Neural cell (in vitro differentiated cells): ENCODE measurements around the gene TBC1D9B. TPM values are rescaled to one million over a fixed set of nuclear protein-coding genes. Genes with fewer than 3 reads are reported as not detected.

Source experiments
- H2AFZ ChIP-seq: fragments of 200-600, 300-800 bp; sonication (generic), shearing (Covaris generic); 2 replicates; pipeline ENCODE4 v1.6.0; 2014; ENCODE audit warnings: low read depth, mild to moderate bottlenecking, antibody characterized with exemption, low read length, moderate library complexity
- H3F3A ChIP-seq: fragments of 200-600 bp; shearing (Covaris generic); 2 replicates; pipeline ENCODE4 v1.6.1; 2016; ENCODE audit warnings: mild to moderate bottlenecking, moderate library complexity, mixed read lengths, antibody characterized with exemption, low read length; ENCODE audit not compliant: insufficient read depth, poor library complexity, severe bottlenecking
- H3K27ac ChIP-seq: fragments of 200-600, 300-800 bp; sonication (generic), shearing (Covaris generic); 2 replicates; pipeline ENCODE4 v1.5.1; 2014; ENCODE audit warnings: mild to moderate bottlenecking, low read length, moderate library complexity
- H3K27me3 ChIP-seq: fragments of 300-800, 200-600 bp; sonication (generic), shearing (Covaris generic); 2 replicates; pipeline ENCODE4 v1.6.0; 2014; ENCODE audit warnings: mild to moderate bottlenecking, low read depth, low read length, moderate library complexity; ENCODE audit not compliant: insufficient read depth
- H3K36me3 ChIP-seq: fragments of 300-800, 200-600 bp; sonication (generic), shearing (Covaris generic); 2 replicates; pipeline ENCODE4 v1.5.1; 2014; ENCODE audit warnings: mild to moderate bottlenecking, antibody characterized with exemption, low read length, moderate library complexity; ENCODE audit not compliant: insufficient read depth
- H3K4me2 ChIP-seq: fragments of 300-800, 200-600 bp; sonication (generic), shearing (Covaris generic); 2 replicates; pipeline ENCODE4 v1.6.0; 2014; ENCODE audit warnings: mild to moderate bottlenecking, low read length
- H3K4me3 ChIP-seq: fragments of 300-800, 200-600 bp; sonication (generic), shearing (Covaris generic); 2 replicates; pipeline ENCODE4 v1.5.1; 2014; ENCODE audit warnings: mild to moderate bottlenecking, low read length, moderate library complexity
- H3K79me2 ChIP-seq: fragments of 200-600 bp; shearing (Covaris generic); replicated peaks from 2 replicates; pipeline ENCODE4 v1.6.0; 2014; ENCODE audit warnings: mild to moderate bottlenecking, low read length, moderate library complexity; ENCODE audit not compliant: insufficient read depth
- H3K9ac ChIP-seq: fragments of 300-800, 200-600 bp; sonication (generic), shearing (Covaris generic); 2 replicates; pipeline ENCODE4 v1.6.1; 2016; ENCODE audit warnings: mild to moderate bottlenecking, low read length, mixed read lengths
- H3K9me2 ChIP-seq: fragments of 200-600 bp; shearing (Covaris generic); 2 replicates; pipeline ENCODE4 v1.6.1; 2016; ENCODE audit warnings: mild to moderate bottlenecking, low read length, mixed read lengths; ENCODE audit not compliant: insufficient read depth
- H3K9me3 ChIP-seq: fragments of 200-600, 300-800 bp; sonication (generic), shearing (Covaris generic); 2 replicates; pipeline ENCODE4 v1.6.1; 2016; ENCODE audit warnings: mild to moderate bottlenecking, mixed run types, low read length, moderate library complexity, mixed read lengths
- H4K20me1 ChIP-seq: fragments of 200-600 bp; shearing (Covaris generic); 2 replicates; pipeline ENCODE4 v1.6.1; 2016; ENCODE audit warnings: mild to moderate bottlenecking, mixed run types; ENCODE audit not compliant: insufficient read depth
- EP300 ChIP-seq: fragments of 450-650 bp; conservative IDR thresholded peaks from 2 replicates; pipeline ENCODE4 v1.6.1; 2014; ENCODE audit warnings: antibody characterized with exemption, mild to moderate bottlenecking, moderate library complexity; ENCODE audit not compliant: poor library complexity, severe bottlenecking
- EZH2 ChIP-seq: fragments of 200-600, 300-800 bp; shearing (Covaris generic), sonication (generic); IDR thresholded peaks from 2 replicates; pipeline ENCODE4 v1.6.1; 2014; ENCODE audit warnings: antibody characterized with exemption, low read length, borderline replicate concordance, mild to moderate bottlenecking; ENCODE audit not compliant: insufficient read depth, poor library complexity, severe bottlenecking
- MXI1 ChIP-seq: fragments of 450-650 bp; conservative IDR thresholded peaks from 2 replicates; pipeline ENCODE4 v1.6.1; 2014; ENCODE audit warnings: antibody characterized with exemption, mild to moderate bottlenecking; ENCODE audit not compliant: poor library complexity, severe bottlenecking
- POLR2AphosphoS5 ChIP-seq: IDR thresholded peaks from 2 replicates; pipeline ENCODE4 v1.6.1; 2012
- RAD21 ChIP-seq: fragments of 450-650 bp; conservative IDR thresholded peaks from 2 replicates; pipeline ENCODE4 v1.6.1; 2014; ENCODE audit warnings: antibody characterized with exemption, mild to moderate bottlenecking, moderate library complexity
- SMC3 ChIP-seq: fragments of 450-650 bp; conservative IDR thresholded peaks from 2 replicates; pipeline ENCODE4 v1.6.1; 2014; ENCODE audit warnings: antibody characterized with exemption, mild to moderate bottlenecking, moderate library complexity; ENCODE audit not compliant: poor library complexity
- TAF1 ChIP-seq: IDR thresholded peaks from 2 replicates; pipeline ENCODE4 v1.6.1; 2012; ENCODE audit warnings: low read depth
- polyA plus RNA-seq: library from polyadenylated mRNA; depleted of rRNA; stranded (reverse); fragments of >200 nt; gene quantifications from 2 replicates; pipeline ENCODE4 v1.2.3, GENCODE V29; 2014
- TF ChIP-seq, protein P1 (sequence below): IDR thresholded peaks from 2 replicates; pipeline ENCODE4 v1.6.1; 2012; ENCODE audit warnings: borderline replicate concordance
- TF ChIP-seq, protein P2 (sequence below): fragments of 450-650 bp; IDR thresholded peaks from 2 replicates; pipeline ENCODE4 v1.5.1; 2014; ENCODE audit warnings: antibody characterized with exemption, mild to moderate bottlenecking, moderate library complexity; ENCODE audit not compliant: poor library complexity, severe bottlenecking

TBC1D9B gene
- polyA plus RNA-seq, 1 donor from 2014 or later: 50.7 TPM

DNA sequence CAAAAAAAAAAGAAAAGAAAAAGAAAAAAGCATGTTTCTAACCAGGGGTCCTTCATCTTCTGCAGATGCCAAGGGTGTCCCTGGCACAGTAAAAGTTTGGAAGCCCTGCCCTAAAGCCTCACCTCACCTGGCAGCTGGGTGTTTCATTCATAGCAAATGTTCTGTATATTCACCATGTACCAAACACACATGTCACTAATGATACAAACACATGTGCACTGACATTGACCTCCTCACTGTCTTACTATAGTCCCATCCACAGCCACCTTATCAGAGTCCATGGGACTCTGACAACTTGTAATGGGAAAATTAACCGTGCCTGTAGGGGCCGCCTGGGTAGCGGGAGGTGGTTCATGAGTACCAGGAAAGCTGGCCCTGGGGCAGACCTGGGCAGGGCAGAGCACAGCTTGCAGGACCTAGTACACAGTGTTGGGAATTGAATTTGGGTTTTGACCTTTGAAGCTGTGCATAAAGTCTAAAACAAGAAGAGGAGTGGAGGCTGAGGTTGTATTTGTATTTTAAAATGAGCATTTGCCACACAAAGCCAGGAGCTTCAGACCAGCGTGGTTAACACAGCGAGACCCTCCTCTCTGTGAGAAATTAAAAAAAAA is 94.6 kb downstream of the TBC1D9B start:
- Histone ChIP-seq H3K9ac (no peak overlapping the region), H3F3A (no peaks in the 10 kb centered on the region), H3K9me3 (no peaks in the 10 kb centered on the region), H3K4me2 (no peak overlapping the region), H3K36me3 (no peaks in the 10 kb centered on the region), H2AFZ (no peak overlapping the region), H3K27me3 (peaks cover 4% of the 10 kb centered on the region), H3K4me3 (no peak overlapping the region), H4K20me1 (no peaks in the 10 kb centered on the region), H3K27ac (no peak overlapping the region), H3K9me2 (no peaks in the 10 kb centered on the region), H3K79me2 (peaks cover 3% of the 10 kb centered on the region)
- no peak for TF ChIP-seq TAF1
- TF ChIP-seq, protein P1, sequence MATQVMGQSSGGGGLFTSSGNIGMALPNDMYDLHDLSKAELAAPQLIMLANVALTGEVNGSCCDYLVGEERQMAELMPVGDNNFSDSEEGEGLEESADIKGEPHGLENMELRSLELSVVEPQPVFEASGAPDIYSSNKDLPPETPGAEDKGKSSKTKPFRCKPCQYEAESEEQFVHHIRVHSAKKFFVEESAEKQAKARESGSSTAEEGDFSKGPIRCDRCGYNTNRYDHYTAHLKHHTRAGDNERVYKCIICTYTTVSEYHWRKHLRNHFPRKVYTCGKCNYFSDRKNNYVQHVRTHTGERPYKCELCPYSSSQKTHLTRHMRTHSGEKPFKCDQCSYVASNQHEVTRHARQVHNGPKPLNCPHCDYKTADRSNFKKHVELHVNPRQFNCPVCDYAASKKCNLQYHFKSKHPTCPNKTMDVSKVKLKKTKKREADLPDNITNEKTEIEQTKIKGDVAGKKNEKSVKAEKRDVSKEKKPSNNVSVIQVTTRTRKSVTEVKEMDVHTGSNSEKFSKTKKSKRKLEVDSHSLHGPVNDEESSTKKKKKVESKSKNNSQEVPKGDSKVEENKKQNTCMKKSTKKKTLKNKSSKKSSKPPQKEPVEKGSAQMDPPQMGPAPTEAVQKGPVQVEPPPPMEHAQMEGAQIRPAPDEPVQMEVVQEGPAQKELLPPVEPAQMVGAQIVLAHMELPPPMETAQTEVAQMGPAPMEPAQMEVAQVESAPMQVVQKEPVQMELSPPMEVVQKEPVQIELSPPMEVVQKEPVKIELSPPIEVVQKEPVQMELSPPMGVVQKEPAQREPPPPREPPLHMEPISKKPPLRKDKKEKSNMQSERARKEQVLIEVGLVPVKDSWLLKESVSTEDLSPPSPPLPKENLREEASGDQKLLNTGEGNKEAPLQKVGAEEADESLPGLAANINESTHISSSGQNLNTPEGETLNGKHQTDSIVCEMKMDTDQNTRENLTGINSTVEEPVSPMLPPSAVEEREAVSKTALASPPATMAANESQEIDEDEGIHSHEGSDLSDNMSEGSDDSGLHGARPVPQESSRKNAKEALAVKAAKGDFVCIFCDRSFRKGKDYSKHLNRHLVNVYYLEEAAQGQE: no peak
- TF ChIP-seq, protein P2, sequence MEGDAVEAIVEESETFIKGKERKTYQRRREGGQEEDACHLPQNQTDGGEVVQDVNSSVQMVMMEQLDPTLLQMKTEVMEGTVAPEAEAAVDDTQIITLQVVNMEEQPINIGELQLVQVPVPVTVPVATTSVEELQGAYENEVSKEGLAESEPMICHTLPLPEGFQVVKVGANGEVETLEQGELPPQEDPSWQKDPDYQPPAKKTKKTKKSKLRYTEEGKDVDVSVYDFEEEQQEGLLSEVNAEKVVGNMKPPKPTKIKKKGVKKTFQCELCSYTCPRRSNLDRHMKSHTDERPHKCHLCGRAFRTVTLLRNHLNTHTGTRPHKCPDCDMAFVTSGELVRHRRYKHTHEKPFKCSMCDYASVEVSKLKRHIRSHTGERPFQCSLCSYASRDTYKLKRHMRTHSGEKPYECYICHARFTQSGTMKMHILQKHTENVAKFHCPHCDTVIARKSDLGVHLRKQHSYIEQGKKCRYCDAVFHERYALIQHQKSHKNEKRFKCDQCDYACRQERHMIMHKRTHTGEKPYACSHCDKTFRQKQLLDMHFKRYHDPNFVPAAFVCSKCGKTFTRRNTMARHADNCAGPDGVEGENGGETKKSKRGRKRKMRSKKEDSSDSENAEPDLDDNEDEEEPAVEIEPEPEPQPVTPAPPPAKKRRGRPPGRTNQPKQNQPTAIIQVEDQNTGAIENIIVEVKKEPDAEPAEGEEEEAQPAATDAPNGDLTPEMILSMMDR: no peak
- TF ChIP-seq SMC3: no peak
- TF ChIP-seq POLR2AphosphoS5: no peak
- no peak for TF ChIP-seq EZH2
- no peak for TF ChIP-seq EP300
- no peak for TF ChIP-seq MXI1
- no peak for TF ChIP-seq RAD21

- TF ChIP-seq SMC3 (no peak), TAF1 (no peak), RAD21 (no peak), POLR2AphosphoS5 (no peak), MXI1 (no peak), EP300 (no peak), EZH2 (no peak)
- TF ChIP-seq, protein P2: no peak
- TF ChIP-seq, protein P1: no peak
- Histone ChIP-seq H3K79me2 (peaks cover 7% of the 10 kb centered on the region), H2AFZ (no peak overlapping the region)
Measured at GRCh38 chr5:179812135-179812825, 95.4 kb downstream of the TBC1D9B start.

More at GRCh38 chr5:179812135-179812825, 95.4 kb downstream of the TBC1D9B start:
- H3K36me3 ChIP-seq: no peaks in the 10 kb centered on the region
- no peaks in the 10 kb centered on the region for H3F3A ChIP-seq
- H4K20me1 ChIP-seq: no peaks in the 10 kb centered on the region
- no peak overlapping the region for H3K9ac ChIP-seq
- H3K9me2 ChIP-seq: no peaks in the 10 kb centered on the region
- H3K27ac ChIP-seq: no peak overlapping the region
- H3K9me3 ChIP-seq: no peaks in the 10 kb centered on the region
- no peak overlapping the region for H3K4me3 ChIP-seq
- H3K4me2 ChIP-seq: no peak overlapping the region
- peaks cover 2% of the 10 kb centered on the region for H3K27me3 ChIP-seq
